ENCODE data around the gene FBN1. TPM values are rescaled to one million over a fixed set of nuclear protein-coding genes. Genes with fewer than 3 reads are reported as not detected.

The FBN1 gene
- total and polyA plus RNA-seq, 2 donors (not counting 3 experiments of a cell fraction or from before 2014, with no cell fraction given), result 107 to 111 TPM

GRCh38 chr15:48365575-48365974 lies 279.9 kb downstream of the FBN1 start:
- H3K4me3 ChIP-seq (replicated peaks in 1 of 3; ENCODE audit: insufficient read depth in 1 of 3, low read depth in 1 of 3, low read length in 3 of 3), result no peak overlapping the region
- peaks cover 8% of the 10 kb centered on the region for H3K4me1 ChIP-seq (ENCODE audit: control insufficient read depth, extremely low read depth, insufficient read depth, low read length)
- no peak for TF ChIP-seq CTCF (IDR thresholded peaks at IDR 0.05; ENCODE audit: extremely low read depth in 1 of 2, insufficient read depth in 1 of 2, low read depth in 1 of 2, low read length in 2 of 2)
- no peak for TF ChIP-seq POLR2A (IDR thresholded peaks at IDR 0.05; ENCODE audit: low read depth, low read length)
- TF ChIP-seq GATA2 (IDR thresholded peaks at IDR 0.05; ENCODE audit: insufficient read depth, insufficient read length, low read depth, low read length), result no peak
- TF ChIP-seq POLR2AphosphoS5 (IDR thresholded peaks at IDR 0.05; ENCODE audit: insufficient read depth, low read depth, low read length), result no peak
- TF ChIP-seq MYC (IDR thresholded peaks at IDR 0.05; ENCODE audit: low read depth, low read length), result no peak
- TF ChIP-seq MAX (IDR thresholded peaks at IDR 0.05; ENCODE audit: insufficient read depth, insufficient read length), result no peak
- TF ChIP-seq FOS (IDR thresholded peaks at IDR 0.05; ENCODE audit: borderline replicate concordance, insufficient read depth, low read length), result no peak
- no peak for TF ChIP-seq EZH2 (IDR thresholded peaks at IDR 0.05; ENCODE audit: borderline replicate concordance, low read depth, low read length, severe bottlenecking)
- TF ChIP-seq JUN (IDR thresholded peaks at IDR 0.05; ENCODE audit: borderline replicate concordance, insufficient read depth, insufficient read length, low read depth), result no peak
- intact Hi-C loops (cut with micrococcal nuclease), result no loop called here
- no peaks in the 10 kb centered on the region for H4K20me1 ChIP-seq (replicated peaks; ENCODE audit: control insufficient read depth, extremely low read depth, insufficient read depth, low read length)
- H2AFZ ChIP-seq (ENCODE audit: low read depth, low read length), result no peak overlapping the region
- ChIA-PET CTCF (interaction anchor here (1.0 kb wide), 1 partner anchor 8 kb away, joined by 3 read pairs; no protein-coding TSS in a partner anchor), POLR2A (no interaction called here)
- no peaks in the 10 kb centered on the region for H3K27me3 ChIP-seq (ENCODE audit: control insufficient read depth in 2 of 2, insufficient read depth in 2 of 2, low read length in 2 of 2)
- H3K27ac ChIP-seq (ENCODE audit: insufficient read depth, low read depth, low read length), result no peak overlapping the region
- no TSS peak for BruUV-seq (replicated peaks)
- FAIRE-seq (no peak), DNase-seq (ENCODE audit: low read depth, low spot score) (no peak)
- no peaks in the 10 kb centered on the region for H3K9me3 ChIP-seq (replicated peaks; ENCODE audit: control insufficient read depth, insufficient read depth, low read length)
- H3K9ac ChIP-seq (replicated peaks; ENCODE audit: extremely low read depth, insufficient read depth, low read length), result no peak overlapping the region
- no peaks in the 10 kb centered on the region for H3K36me3 ChIP-seq (ENCODE audit: control insufficient read depth in 2 of 2, extremely low read depth in 1 of 2, insufficient read depth in 2 of 2, low read length in 2 of 2)
- dilution Hi-C loops (cut with MboI; ENCODE audit: extremely low pct_ligation_motif_present, low sequenced_read_pairs), result no loop called here
- no peaks in the 10 kb centered on the region for H3K9me1 ChIP-seq (replicated peaks; ENCODE audit: control insufficient read depth, extremely low read depth, insufficient read depth, low read length)
- H3K4me2 ChIP-seq (ENCODE audit: insufficient read depth, low read length), result no peak overlapping the region
- H3K79me2 ChIP-seq (ENCODE audit: control insufficient read depth, insufficient read depth, low read length), result no peaks in the 10 kb centered on the region

Measured in endothelial cell of umbilical vein (primary cell).